Ascending aorta (tissue), 2 donors: ENCODE results near the gene VEPH1. TPM values are rescaled to one million over a fixed set of nuclear protein-coding genes. Genes with fewer than 3 reads are reported as not detected.

Experiments
- DNase-seq, 2 donors: peaks; one replicate each; pipeline ENCODE4 v3.0.0-alpha.2; 2019; ENCODE audit warnings: low spot score in 2 of 2
- H3K27ac ChIP-seq, 2 donors: fragments of 200-600 bp; sonication (generic); one replicate each; pipeline ENCODE4 v1.5.1; 2016 to 2017; ENCODE audit warnings: mild to moderate bottlenecking in 1 of 2
- H3K27me3 ChIP-seq: fragments of 200-600 bp; sonication (generic); one replicate; pipeline ENCODE4 v1.5.1; 2017
- H3K36me3 ChIP-seq, 2 donors: fragments of 200-600 bp; sonication (generic); one replicate each; pipeline ENCODE4 v1.5.1; 2016
- H3K4me1 ChIP-seq, 2 donors: fragments of 200-600 bp; sonication (generic); one replicate each; pipeline ENCODE4 v1.5.1; 2016 to 2017; ENCODE audit warnings: mild to moderate bottlenecking in 1 of 2
- H3K4me3 ChIP-seq, 2 donors: fragments of 200-600 bp; sonication (generic); one replicate each; pipeline ENCODE4 v1.5.1; 2016 to 2017; ENCODE audit warnings: mild to moderate bottlenecking in 1 of 2
- H3K9me3 ChIP-seq, 2 donors: fragments of 200-600 bp; sonication (generic); one replicate each; pipeline ENCODE4 v1.5.1; 2016
- intact Hi-C: fragments of 100-400 bp; cut with DNase I; formaldehyde crosslinking; loops from one replicate; pipeline ENCODE4 v1.15.1; 2023
- total RNA-seq: library from RNA; depleted of rRNA; stranded (reverse); fragments of >200 nt; gene quantifications from one replicate; pipeline ENCODE4 v1.1.0, GENCODE V29; 2016
- TF ChIP-seq, protein P1 (sequence below), 3 experiments: fragments of 200-600 bp in 2 of 3; fragments of 450-650 bp in 1 of 3; sonication (generic) in 2 of 3; IDR thresholded peaks; one replicate each; pipeline ENCODE4 v1.5.1; 2016 to 2019; ENCODE audit warnings: antibody characterized with exemption in 3 of 3, mild to moderate bottlenecking in 1 of 3, moderate library complexity in 1 of 3

VEPH1 gene
- total RNA-seq, 1 donor from 2014 or later, result 2.2 TPM

DNA sequence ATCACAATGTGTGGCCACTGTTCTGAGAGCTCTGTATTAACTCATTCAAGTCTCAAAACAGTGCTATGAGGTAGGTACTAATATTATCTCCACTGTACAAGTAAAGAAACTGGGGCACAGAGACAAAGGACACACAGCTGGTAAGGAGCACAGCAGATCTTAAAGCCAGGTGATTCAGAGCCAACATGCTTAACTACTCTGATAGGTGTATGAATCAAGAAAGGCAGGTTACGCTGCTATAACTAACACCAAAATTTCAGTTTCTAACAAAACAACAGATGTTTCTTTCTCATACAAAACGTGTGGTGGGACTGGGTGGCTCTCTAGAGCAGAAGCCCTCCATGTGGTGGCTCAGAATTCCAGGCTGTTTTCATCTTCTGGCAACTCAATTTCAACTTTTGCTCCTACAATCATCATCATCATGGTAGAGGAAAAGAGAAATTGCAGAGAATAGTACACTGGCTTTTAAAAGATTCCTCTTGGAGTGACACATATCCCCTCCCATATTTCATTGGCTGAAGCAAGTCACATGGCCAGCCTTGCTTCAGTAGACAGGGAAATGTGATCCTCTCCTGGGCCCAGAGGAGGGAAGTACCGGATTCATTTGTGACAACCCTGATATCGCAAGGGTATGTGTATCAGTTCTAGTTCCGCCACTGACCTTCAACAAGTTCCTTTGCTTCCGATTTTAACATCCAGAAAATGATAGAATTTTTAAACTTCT lies 192.7 kb downstream of the VEPH1 start:
- no peak overlapping the region for H3K27ac ChIP-seq

DNA sequence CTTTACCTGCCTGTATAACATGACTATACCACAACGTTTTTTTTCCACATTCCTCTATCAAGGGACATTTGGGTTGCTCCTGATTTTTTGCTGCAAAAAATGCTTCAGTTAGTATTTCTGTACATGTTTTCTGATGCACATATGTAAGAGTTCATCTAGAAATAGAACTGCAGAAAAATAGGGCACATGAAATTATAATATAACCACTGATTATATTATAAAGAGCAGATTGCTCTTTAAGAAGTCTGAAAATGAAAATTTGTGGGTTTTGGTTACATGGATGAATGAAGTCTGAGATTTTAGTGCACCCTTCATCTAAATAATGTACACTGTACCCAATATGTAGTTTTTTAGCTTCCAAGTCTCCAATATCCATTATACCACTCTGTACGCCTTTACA lies 196.7 kb downstream of the VEPH1 start:
- no peak overlapping the region for H3K27ac ChIP-seq
- H3K36me3 ChIP-seq, result no peaks in the 10 kb centered on the region
- H3K4me3 ChIP-seq, result no peak overlapping the region
- H3K4me1 ChIP-seq, result no peaks in the 10 kb centered on the region
- TF ChIP-seq, protein P1, sequence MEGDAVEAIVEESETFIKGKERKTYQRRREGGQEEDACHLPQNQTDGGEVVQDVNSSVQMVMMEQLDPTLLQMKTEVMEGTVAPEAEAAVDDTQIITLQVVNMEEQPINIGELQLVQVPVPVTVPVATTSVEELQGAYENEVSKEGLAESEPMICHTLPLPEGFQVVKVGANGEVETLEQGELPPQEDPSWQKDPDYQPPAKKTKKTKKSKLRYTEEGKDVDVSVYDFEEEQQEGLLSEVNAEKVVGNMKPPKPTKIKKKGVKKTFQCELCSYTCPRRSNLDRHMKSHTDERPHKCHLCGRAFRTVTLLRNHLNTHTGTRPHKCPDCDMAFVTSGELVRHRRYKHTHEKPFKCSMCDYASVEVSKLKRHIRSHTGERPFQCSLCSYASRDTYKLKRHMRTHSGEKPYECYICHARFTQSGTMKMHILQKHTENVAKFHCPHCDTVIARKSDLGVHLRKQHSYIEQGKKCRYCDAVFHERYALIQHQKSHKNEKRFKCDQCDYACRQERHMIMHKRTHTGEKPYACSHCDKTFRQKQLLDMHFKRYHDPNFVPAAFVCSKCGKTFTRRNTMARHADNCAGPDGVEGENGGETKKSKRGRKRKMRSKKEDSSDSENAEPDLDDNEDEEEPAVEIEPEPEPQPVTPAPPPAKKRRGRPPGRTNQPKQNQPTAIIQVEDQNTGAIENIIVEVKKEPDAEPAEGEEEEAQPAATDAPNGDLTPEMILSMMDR (IDR thresholded peaks at IDR 0.05), result no peak
- DNase-seq, result no peak
- intact Hi-C loops, result no loop called here
- no peaks in the 10 kb centered on the region for H3K27me3 ChIP-seq
- no peaks in the 10 kb centered on the region for H3K9me3 ChIP-seq

More for the DNA sequence above, 192.7 kb downstream of the VEPH1 start:
- H3K4me3 ChIP-seq, result no peak overlapping the region
- intact Hi-C loops, result no loop called here
- H3K9me3 ChIP-seq, result no peaks in the 10 kb centered on the region
- no peak for DNase-seq
- no peaks in the 10 kb centered on the region for H3K4me1 ChIP-seq
- TF ChIP-seq, protein P1 (IDR thresholded peaks at IDR 0.05), result no peak
- H3K27me3 ChIP-seq, result no peaks in the 10 kb centered on the region
- H3K36me3 ChIP-seq, result no peaks in the 10 kb centered on the region

DNA sequence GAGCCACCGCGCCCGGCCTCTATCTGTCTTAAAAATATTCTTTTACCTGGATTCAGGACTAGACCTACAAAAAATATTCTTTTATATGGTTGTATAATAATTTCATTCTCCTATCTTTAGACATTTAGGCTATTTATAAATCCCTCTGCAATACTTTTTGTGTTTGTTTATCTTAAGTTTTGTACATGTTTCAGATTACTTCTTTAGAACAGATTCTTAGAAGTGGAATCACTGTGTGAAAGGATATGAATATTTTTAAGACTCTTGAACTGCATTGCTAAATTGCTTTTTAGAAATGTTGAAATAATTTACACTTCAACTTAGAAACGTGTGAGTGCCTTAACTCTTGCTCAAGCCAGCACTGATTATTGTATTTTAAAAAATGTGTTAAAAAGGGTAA lies 197.8 kb downstream of the VEPH1 start:
- no peak for DNase-seq
- TF ChIP-seq, protein P1 (IDR thresholded peaks at IDR 0.05), result no peak
- Histone ChIP-seq H3K27ac (no peak overlapping the region), H3K36me3 (no peaks in the 10 kb centered on the region), H3K27me3 (no peaks in the 10 kb centered on the region), H3K4me1 (no peaks in the 10 kb centered on the region), H3K4me3 (no peak overlapping the region), H3K9me3 (no peaks in the 10 kb centered on the region)
- intact Hi-C loops, result no loop called here

DNA sequence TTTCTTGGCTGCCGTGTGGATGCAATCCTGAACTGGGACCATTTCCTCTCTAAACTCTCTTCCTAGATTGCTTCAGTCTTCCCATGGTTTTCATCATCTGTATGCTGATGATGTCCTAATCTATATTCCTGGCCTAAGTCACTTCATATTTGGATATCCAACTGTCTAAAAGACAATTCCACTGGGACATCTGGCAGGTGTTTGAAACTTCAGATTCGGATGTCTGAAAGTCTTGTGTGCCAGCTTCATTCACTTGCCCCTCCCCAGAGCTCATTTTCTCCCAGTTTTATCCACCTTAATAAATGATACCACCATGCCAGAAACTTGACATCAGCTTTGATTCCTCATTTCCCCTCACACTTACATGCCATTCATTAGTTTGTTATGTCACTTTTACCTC lies 201.5 kb downstream of the VEPH1 start:
- Histone ChIP-seq H3K4me1 (no peaks in the 10 kb centered on the region), H3K36me3 (no peaks in the 10 kb centered on the region), H3K9me3 (no peaks in the 10 kb centered on the region), H3K27ac (no peak overlapping the region), H3K27me3 (no peaks in the 10 kb centered on the region), H3K4me3 (no peak overlapping the region)
- DNase-seq, result no peak
- intact Hi-C loops, result no loop called here
- TF ChIP-seq, protein P1 (IDR thresholded peaks at IDR 0.05), result no peak

DNA sequence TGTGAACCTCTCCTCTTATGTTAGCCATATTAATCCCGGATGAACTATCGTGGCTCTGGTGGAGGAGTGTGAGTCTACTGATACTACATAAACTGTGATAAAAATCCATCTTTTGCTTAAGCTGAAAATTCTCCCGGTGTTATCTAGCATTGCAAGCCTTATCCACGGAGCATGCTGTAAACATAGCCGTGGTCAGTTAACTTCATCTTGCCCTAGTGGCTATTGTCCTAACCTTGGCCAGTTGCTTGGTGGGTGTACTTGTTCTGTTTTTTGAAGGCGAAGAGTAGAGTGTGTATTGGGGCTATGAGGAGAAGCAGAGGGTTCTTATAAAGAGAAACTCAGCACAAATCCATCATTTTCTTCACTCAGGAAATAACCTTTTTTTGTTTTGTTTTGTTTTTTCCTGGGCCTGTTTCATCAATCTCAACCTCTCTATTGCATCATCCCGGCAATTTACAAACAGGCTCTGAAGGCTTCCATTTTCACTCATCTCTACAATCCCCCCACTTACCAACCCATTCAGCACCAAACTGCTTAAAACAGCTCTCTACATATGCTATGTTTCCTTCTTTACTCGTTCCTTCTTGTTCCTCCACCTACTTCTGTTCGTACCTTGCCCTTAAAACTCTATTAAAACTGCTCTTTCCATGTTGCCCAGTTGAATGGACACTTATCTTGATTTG lies 202.1 kb downstream of the VEPH1 start:
- H3K27me3 ChIP-seq, result no peaks in the 10 kb centered on the region
- no peak overlapping the region for H3K27ac ChIP-seq
- no peak for DNase-seq
- no peaks in the 10 kb centered on the region for H3K4me1 ChIP-seq
- no peak overlapping the region for H3K4me3 ChIP-seq
- no peaks in the 10 kb centered on the region for H3K9me3 ChIP-seq
- H3K36me3 ChIP-seq, result no peaks in the 10 kb centered on the region
- intact Hi-C loops, result no loop called here
- TF ChIP-seq, protein P1 (IDR thresholded peaks at IDR 0.05), result no peak
